DND-41 (cell line): ENCODE results near the gene SDK2.

Experiments
- CTCF ChIP-seq: IDR thresholded peaks from 2 replicates; pipeline ENCODE4 v1.5.1; 2012; ENCODE audit warnings: borderline replicate concordance, low read length, moderate library complexity, mild to moderate bottlenecking; ENCODE audit not compliant: poor library complexity, severe bottlenecking; ENCODE audit errors: extremely low read depth
- EZH2 ChIP-seq: IDR thresholded peaks from 3 replicates; pipeline ENCODE4 v1.6.1; 2012; ENCODE audit warnings: borderline replicate concordance, low read depth, mild to moderate bottlenecking, moderate library complexity, low read length, inconsistent platforms; ENCODE audit not compliant: severe bottlenecking

- no peak for TF ChIP-seq CTCF
- TF ChIP-seq EZH2: no peak
Measured at GRCh38 chr17:73357318-73357717, 286.9 kb downstream of the SDK2 start.
